Activated CD4-positive, alpha-beta T cell treated with anti-CD3 and anti-CD28 coated beads, Interleukin-2, amount 50 U/mL, for 48 hours (primary cell): ENCODE data around the gene YEATS4.

Experiments used
- DNase-seq, 2 experiments: peaks; one replicate each; pipeline ENCODE4 v3.0.0-alpha.2; 2020

The YEATS4 gene

GRCh38 chr12:69438539-69438938 lies 79.0 kb downstream of the YEATS4 start:
- DNase-seq: no peak

- no peak for DNase-seq
These were observed 80.5 kb downstream of the YEATS4 start for GRCh38 chr12:69440016-69440415.
